SU-DHL-6 (cell line): ENCODE results near the gene IFNL4.

Source experiments
- H2AFZ ChIP-seq: fragments of 200-600 bp; sonication (generic); 2 replicates; pipeline ENCODE4 v1.6.1; 2014; ENCODE audit warnings: low read depth, mild to moderate bottlenecking, moderate library complexity, mixed read lengths, antibody characterized with exemption, low read length; ENCODE audit not compliant: severe bottlenecking
- H3F3A ChIP-seq: fragments of 200-600 bp; shearing (Covaris generic); 2 replicates; pipeline ENCODE4 v1.6.0; 2016; ENCODE audit warnings: antibody characterized with exemption, mild to moderate bottlenecking; ENCODE audit not compliant: insufficient read depth
- H3K27ac ChIP-seq: fragments of 200-600 bp; sonication (generic); 2 replicates; pipeline ENCODE4 v1.5.1; 2016; ENCODE audit warnings: low read depth, mild to moderate bottlenecking, low read length, moderate library complexity, mixed read lengths
- H3K27me3 ChIP-seq: fragments of 200-600 bp; sonication (generic), shearing (Covaris generic); 2 replicates; pipeline ENCODE4 v1.6.0; 2014; ENCODE audit warnings: mild to moderate bottlenecking, low read length
- H3K36me3 ChIP-seq: fragments of 200-600 bp; sonication (generic); 2 replicates; pipeline ENCODE4 v1.6.1; 2014; ENCODE audit warnings: mild to moderate bottlenecking, low read length, mixed read lengths
- H3K4me2 ChIP-seq: fragments of 300-600, 200-600 bp; shearing (Covaris generic), sonication (generic); 2 replicates; pipeline ENCODE4 v1.6.0; 2014; ENCODE audit warnings: low read length, low read depth, mild to moderate bottlenecking; ENCODE audit not compliant: poor library complexity, severe bottlenecking
- H3K4me3 ChIP-seq: fragments of 200-600 bp; sonication (generic); 2 replicates; pipeline ENCODE4 v1.5.1; 2014; ENCODE audit warnings: antibody characterized with exemption, low read length, mild to moderate bottlenecking, mixed read lengths; ENCODE audit not compliant: insufficient read depth, poor library complexity, severe bottlenecking
- H3K79me2 ChIP-seq: fragments of 200-600 bp; sonication (generic); 2 replicates; pipeline ENCODE4 v1.6.1; 2014; ENCODE audit warnings: mild to moderate bottlenecking, low read length, moderate library complexity; ENCODE audit not compliant: insufficient read depth
- H3K9ac ChIP-seq: fragments of 200-600 bp; sonication (generic); 2 replicates; pipeline ENCODE4 v1.7.0; 2014; ENCODE audit warnings: mild to moderate bottlenecking, low read length
- H3K9me2 ChIP-seq: fragments of 200-600 bp; sonication (generic); replicated peaks from 2 replicates; pipeline ENCODE4 v1.6.1; 2014; ENCODE audit warnings: low read length; ENCODE audit not compliant: insufficient read depth
- H3K9me3 ChIP-seq: fragments of 200-600 bp; sonication (generic); 2 replicates; pipeline ENCODE4 v1.6.1; 2014; ENCODE audit warnings: low read length, mixed read lengths; ENCODE audit not compliant: insufficient read depth
- H4K20me1 ChIP-seq: fragments of 200-600 bp; sonication (generic); 2 replicates; pipeline ENCODE4 v1.6.1; 2014; ENCODE audit warnings: low read depth, mild to moderate bottlenecking, antibody characterized with exemption, low read length, moderate library complexity, mixed read lengths
- EZH2phosphoT487 ChIP-seq: fragments of 200-600 bp; sonication (generic), shearing (Covaris generic); conservative IDR thresholded peaks from 2 replicates; pipeline ENCODE4 v1.6.1; 2018; ENCODE audit warnings: mild to moderate bottlenecking, antibody characterized with exemption, low read length, moderate library complexity, mixed read lengths
- TF ChIP-seq, protein P1 (sequence below): fragments of 200-600 bp; sonication (generic); IDR thresholded peaks from one replicate; pipeline ENCODE4 v1.5.1; 2017; ENCODE audit warnings: antibody characterized with exemption, mild to moderate bottlenecking, low read length, moderate library complexity; ENCODE audit not compliant: insufficient read depth, poor library complexity, severe bottlenecking

IFNL4 gene

DNA sequence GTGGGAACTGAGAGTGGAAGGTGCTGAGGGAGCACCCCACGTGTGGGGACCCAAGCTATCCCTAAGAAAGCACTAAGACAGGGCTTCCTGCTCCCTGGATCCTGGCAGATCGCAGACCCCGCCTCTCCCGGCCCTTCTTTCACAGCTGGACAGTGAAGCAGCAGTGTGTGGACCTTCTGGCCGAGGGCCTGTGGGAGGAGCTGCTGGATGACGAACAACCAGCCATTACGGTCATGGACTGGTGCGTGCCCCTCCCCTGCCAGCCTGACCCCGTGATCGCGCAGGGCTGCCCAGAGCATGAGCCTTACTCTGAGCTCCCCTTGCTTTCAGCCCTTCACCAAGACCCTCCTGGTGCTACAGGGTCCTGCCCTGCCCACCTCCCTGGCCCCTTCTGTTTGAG lies 49.6 kb downstream of the IFNL4 start:
- no peak overlapping the region for H3K9ac ChIP-seq
- no peak overlapping the region for H2AFZ ChIP-seq
- H3K4me2 ChIP-seq: no peak overlapping the region
- H3K9me2 ChIP-seq: no peaks in the 10 kb centered on the region
- H3K27ac ChIP-seq: no peak overlapping the region
- H3K4me3 ChIP-seq: no peak overlapping the region
- H3K27me3 ChIP-seq: no peaks in the 10 kb centered on the region
- no peak for TF ChIP-seq EZH2phosphoT487
- TF ChIP-seq, protein P1, sequence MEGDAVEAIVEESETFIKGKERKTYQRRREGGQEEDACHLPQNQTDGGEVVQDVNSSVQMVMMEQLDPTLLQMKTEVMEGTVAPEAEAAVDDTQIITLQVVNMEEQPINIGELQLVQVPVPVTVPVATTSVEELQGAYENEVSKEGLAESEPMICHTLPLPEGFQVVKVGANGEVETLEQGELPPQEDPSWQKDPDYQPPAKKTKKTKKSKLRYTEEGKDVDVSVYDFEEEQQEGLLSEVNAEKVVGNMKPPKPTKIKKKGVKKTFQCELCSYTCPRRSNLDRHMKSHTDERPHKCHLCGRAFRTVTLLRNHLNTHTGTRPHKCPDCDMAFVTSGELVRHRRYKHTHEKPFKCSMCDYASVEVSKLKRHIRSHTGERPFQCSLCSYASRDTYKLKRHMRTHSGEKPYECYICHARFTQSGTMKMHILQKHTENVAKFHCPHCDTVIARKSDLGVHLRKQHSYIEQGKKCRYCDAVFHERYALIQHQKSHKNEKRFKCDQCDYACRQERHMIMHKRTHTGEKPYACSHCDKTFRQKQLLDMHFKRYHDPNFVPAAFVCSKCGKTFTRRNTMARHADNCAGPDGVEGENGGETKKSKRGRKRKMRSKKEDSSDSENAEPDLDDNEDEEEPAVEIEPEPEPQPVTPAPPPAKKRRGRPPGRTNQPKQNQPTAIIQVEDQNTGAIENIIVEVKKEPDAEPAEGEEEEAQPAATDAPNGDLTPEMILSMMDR: no peak
- H3K36me3 ChIP-seq: no peaks in the 10 kb centered on the region
- no peaks in the 10 kb centered on the region for H4K20me1 ChIP-seq
- H3F3A ChIP-seq: no peaks in the 10 kb centered on the region
- no peaks in the 10 kb centered on the region for H3K79me2 ChIP-seq
- H3K9me3 ChIP-seq: no peaks in the 10 kb centered on the region

DNA sequence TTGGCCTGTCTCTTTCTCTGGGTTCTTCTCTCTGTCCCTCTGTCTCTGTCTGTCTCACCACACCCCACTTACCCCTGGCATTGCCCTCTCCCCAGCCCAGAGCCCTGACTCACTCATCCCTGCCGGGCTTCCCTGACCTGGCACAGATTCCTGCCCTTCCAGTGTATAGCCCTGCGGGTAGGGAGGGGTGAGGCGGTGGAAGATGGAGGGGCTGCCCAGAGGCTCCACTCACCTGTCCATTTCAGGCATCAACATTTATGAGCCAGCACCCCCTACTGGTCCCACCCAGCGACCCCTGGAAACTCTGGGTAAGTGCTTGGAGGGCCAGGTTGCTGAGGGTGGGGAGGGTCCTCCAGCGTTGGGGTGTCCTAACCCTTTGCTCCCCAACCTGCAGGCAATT lies 50.8 kb downstream of the IFNL4 start:
- TF ChIP-seq, protein P1: no peak
- no peak for TF ChIP-seq EZH2phosphoT487
- H3K36me3 ChIP-seq: no peaks in the 10 kb centered on the region
- H3K79me2 ChIP-seq: no peaks in the 10 kb centered on the region
- no peaks in the 10 kb centered on the region for H3K9me2 ChIP-seq
- no peaks in the 10 kb centered on the region for H4K20me1 ChIP-seq
- no peaks in the 10 kb centered on the region for H3K9me3 ChIP-seq
- H3K4me3 ChIP-seq: no peak overlapping the region
- H3K27me3 ChIP-seq: no peaks in the 10 kb centered on the region
- no peak overlapping the region for H3K9ac ChIP-seq
- no peak overlapping the region for H3K4me2 ChIP-seq
- no peak overlapping the region for H2AFZ ChIP-seq
- no peak overlapping the region for H3K27ac ChIP-seq
- no peaks in the 10 kb centered on the region for H3F3A ChIP-seq

GRCh38 chr19:39196860-39197562 lies 51.6 kb downstream of the IFNL4 start, which contains the start of gene NCCRP1:
TSS of gene NCCRP1 (plus strand) at chr19:39196964. CDS start at chr19:39196983, 19 bp downstream.
- TF ChIP-seq, protein P1: no peak
- Histone ChIP-seq H3F3A (no peaks in the 10 kb centered on the region), H3K27me3 (no peaks in the 10 kb centered on the region), H3K79me2 (no peaks in the 10 kb centered on the region), H4K20me1 (no peaks in the 10 kb centered on the region), H2AFZ (no peak within 1 kb of the TSS), H3K9ac (no peak within 1 kb of the TSS), H3K4me2 (no peak within 1 kb of the TSS), H3K4me3 (no peak within 1 kb of the TSS), H3K36me3 (no peaks in the 10 kb centered on the region), H3K9me3 (no peaks in the 10 kb centered on the region), H3K27ac (no peak within 1 kb of the TSS), H3K9me2 (no peaks in the 10 kb centered on the region)
